ENCODE measurements around the gene OSBPL1A. TPM values are rescaled to one million over a fixed set of nuclear protein-coding genes. Genes with fewer than 3 reads are reported as not detected.

OSBPL1A gene
- total RNA-seq, 1 donor from 2014 or later, result 1.5 TPM

- intact Hi-C loops (cut with micrococcal nuclease), result no loop called here
These were observed 267.1 kb downstream of the OSBPL1A start for GRCh38 chr18:24130494-24130893.

DNA sequence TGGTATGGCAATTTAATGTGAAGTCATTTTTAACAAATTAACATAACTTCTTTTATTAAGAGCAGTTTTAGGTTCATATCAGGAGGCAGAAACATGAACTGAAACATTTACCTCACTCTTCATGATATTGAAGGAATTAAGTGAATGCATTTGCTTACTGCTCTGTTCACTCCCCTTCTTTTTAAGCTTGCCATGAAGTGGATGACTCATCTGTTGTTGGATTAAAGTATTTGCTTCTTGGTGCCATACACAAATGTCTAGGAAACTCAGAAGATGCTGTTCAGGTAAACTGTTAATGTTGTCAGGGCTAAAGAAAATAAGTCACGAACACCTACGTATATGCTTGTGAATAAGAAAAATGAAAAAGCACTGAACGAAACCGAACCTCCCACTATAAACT is 268.9 kb downstream of the OSBPL1A start:
- intact Hi-C loops (cut with micrococcal nuclease), result no loop called here

DNA sequence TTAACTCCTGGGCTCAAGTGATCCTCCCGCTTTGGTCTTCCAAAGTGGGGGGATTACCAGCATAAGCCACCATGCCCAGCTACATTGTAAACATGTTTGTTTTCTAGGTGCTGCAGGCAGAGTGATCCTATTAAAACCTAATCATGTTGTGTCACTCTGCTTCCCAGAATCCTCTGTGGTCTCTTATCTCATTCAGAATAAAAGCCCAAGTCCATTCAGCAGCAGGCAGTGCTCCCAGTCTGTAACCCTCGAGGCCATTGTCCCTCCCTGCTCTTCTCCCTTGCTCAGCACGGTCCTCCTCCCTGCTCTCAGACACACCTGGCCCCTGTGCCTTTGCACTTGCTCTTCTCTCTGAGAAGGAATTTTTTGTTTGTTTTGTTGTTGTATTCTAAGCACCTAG is 269.9 kb downstream of the OSBPL1A start:
- intact Hi-C loops (cut with micrococcal nuclease), result no loop called here

DNA sequence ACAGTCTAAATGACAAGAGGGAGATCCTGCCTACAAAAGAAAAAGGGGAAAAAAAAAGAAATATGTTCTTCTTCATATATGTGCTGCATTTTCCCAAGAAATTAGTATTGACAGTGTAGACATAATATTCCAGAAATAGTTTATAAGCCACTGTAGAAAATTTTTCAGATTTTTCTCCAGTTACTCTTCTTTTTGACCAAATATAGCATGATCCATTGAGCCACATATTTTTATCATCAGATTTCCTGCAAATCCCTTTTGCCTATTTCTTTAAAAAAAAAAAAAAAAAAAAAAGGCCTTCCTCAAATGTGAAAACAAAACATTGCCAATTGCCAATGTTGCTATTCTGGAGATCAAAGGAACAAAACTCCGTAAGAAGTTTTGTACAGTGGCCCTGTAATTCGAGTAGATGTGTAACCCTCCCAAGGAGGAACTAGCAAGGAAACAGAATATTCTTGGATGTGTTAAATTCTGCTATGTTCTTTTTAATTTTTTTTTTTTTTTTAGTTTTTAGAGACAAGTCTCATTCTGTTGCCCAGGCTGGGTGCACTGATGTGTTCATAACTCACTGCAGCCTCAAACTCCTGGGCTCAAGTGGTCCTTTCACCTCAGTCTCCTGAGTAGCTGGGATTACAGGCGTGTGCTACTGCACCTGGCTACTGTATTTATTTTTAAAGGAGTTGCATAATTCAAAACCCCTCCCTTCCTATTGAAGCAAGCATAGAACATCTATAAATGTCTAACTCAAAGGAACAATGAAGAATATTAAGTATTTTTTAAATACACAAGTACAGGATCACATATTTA is 271.3 kb downstream of the OSBPL1A start:
- intact Hi-C loops (cut with micrococcal nuclease), result no loop called here

- intact Hi-C loops (cut with micrococcal nuclease), result no loop called here
These were observed 276.0 kb downstream of the OSBPL1A start for GRCh38 chr18:24121625-24122024.

- intact Hi-C loops (cut with micrococcal nuclease), result no loop called here
These were observed 276.9 kb downstream of the OSBPL1A start for GRCh38 chr18:24120676-24121075.

DNA sequence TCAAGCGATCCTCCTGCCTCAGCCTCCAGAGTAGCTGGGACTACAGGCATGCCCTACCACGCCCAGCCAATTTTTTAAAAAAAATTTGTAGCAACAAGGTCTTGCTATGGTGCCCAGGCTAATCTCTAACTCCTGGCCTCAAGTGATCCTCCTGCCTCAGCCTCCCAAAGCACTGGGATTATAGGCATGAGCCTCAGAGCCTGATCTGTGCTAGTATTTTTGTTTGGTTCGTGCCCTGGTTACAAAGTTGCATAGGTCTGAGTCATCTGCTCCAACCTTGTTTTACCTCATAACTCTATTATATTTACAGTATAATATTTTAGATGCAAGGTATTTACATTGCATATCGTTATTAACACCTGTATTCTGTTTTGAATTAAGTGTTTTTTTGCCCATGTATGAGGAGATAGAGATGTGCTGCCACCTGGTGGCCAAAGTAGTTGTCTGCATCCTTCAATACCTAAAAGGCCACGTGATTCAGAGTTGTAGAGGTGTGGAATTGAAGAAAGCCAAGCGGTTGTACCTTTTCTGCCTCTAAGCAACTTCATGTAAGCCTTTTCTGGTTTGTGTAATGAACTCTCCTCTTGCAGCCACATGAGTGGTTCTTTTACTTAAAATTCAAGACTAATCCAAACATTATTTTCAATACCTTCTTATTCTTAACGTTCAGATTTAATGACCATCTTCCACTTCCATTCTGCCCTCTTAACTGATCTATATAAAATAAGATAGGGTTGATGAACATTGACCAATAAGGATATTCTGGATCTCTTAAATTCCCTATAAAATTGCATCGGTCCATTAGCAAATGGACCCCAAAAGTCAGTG is 278.7 kb downstream of the OSBPL1A start:
- intact Hi-C loops (cut with micrococcal nuclease), result loop anchor here (1.0 to 5.0 kb wide), 6 partner anchors 98 to 497 kb away; no protein-coding TSS in a partner anchor

GRCh38 chr18:24115628-24116027 is 282.0 kb downstream of the OSBPL1A start:
- intact Hi-C loops (cut with micrococcal nuclease), result loop anchor here (5.0 kb wide), 1 partner anchor 288 kb away; no protein-coding TSS in a partner anchor

DNA sequence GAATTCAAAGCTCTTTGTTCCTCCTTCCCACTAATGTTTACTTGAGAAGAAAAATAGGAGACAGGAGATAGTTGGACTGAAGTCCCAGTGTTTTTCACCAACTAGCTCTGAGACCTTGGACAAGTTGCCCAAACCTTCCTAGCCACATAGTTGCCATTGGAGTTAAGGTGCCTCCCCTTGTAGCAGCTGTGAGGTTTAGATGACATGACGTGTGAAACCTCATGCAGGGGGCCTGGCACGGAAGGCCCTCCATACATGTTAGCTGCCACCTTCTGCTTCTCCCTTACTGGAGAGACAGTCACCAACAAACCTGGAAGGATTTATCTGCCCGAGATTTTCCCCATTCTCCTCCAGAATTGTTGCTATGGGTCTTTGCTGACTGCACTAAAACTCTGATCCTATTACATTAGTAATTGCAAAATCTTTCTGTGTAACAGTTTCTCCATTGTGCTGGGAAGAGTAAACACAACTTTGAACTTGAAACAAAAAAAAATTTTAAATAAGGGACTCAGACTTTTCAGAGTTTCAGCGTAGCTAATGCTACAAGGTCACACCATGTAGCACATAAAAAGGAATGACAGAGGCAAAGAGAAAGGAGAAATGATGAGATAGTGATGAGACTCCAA is 282.6 kb downstream of the OSBPL1A start:
- intact Hi-C loops (cut with micrococcal nuclease), result loop anchor here (5.0 kb wide), 1 partner anchor 288 kb away; no protein-coding TSS in a partner anchor

DNA sequence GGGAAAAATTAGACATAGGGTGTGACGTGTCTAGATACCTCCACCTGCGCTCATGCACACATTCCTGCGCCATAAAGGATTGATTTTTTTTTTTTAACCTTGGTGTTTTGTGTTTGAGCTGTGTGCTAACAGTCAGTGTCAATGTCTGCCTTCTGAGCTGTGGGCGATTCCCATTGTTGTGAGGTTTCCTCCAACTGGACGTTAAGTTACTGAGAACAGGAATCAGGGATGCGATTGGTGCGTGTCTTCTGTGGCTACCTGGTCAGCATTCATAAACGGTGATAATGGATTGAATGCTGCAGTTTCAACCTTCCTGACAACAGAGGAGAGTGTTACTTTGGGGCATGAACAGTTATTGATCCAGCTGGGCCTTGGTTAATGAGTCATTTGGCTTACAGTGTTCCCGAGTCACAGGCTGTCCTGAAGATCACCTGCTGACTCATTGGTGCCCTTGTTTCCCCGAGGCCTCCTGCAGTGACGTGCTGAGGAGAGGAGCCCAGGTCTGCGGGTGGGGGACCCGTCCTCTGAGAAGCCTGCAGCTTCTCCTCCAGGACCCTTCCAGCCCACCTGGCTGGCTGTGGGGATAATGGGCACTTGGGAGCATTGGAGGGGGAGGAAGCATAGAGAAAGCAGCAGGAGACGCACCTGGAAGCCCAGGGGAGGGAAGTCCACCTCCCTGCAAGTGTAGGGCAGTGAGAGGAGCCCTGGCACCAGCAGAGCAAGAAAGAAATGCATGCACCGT is 284.6 kb downstream of the OSBPL1A start:
- intact Hi-C loops (cut with micrococcal nuclease), result no loop called here

DNA sequence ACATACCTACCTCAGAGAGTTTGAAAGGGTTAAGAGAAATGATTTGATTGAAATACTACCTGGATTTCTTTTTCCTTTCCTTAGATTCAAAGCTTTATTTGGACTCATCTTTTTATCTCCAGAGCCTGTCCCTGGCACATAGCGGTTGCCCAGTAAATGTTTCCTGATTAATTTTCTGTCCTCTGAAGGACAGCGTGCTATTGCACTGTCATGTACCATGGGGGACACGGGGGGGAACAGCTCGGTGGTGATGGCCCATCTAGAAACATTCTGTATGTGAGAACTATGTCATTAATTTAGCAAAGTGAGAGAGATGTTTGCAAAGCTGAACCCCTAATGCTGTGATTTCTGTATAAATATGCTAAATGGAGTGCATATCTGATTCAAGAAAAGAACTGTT is 285.2 kb downstream of the OSBPL1A start:
- intact Hi-C loops (cut with micrococcal nuclease), result no loop called here

Other genes with a start within 250 kb of the OSBPL1A start
- gene IMPACT, start 28.8 kb upstream of the OSBPL1A start, total RNA-seq, result 8.8 and 9.0 TPM in 2 replicates
- 2.0 and 2.7 TPM in 2 replicates for gene HRH4, start 62.8 kb upstream of the OSBPL1A start, total RNA-seq

Measured in T-helper 2 cell treated with Interferon-gamma antibody and Interleukin-4, amounts not matched to agents 100 ng/mL and 5 ng/mL, for 36 hours (primary cell).